ENCODE results near the gene SMIM7.
A peak's percentile ranks its signal among the peaks of the same experiment; 100 is the strongest.

The SMIM7 gene

DNA sequence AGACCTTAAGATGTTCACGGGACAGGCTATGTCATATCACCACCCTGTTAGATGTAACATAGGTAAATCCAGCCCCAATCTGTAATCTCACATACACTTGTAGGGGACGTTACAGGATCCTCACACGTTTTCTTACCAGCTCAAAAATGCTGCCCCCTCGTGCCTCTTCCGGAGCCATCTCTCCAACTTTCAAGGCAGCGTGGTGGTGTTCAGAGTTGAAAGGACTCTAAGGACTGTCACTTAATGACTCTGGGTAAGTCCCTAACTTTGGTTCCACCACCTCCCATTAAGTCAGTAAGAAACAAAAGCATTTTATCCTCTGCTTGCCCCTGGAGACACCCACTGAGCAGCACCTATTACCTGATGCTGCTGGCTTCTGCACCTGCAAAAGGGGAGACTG is 36.4 kb downstream of the SMIM7 start:
- no peak overlapping the region for H3K4me3 ChIP-seq (ENCODE audit: low read length)
- TF ChIP-seq, protein P1, sequence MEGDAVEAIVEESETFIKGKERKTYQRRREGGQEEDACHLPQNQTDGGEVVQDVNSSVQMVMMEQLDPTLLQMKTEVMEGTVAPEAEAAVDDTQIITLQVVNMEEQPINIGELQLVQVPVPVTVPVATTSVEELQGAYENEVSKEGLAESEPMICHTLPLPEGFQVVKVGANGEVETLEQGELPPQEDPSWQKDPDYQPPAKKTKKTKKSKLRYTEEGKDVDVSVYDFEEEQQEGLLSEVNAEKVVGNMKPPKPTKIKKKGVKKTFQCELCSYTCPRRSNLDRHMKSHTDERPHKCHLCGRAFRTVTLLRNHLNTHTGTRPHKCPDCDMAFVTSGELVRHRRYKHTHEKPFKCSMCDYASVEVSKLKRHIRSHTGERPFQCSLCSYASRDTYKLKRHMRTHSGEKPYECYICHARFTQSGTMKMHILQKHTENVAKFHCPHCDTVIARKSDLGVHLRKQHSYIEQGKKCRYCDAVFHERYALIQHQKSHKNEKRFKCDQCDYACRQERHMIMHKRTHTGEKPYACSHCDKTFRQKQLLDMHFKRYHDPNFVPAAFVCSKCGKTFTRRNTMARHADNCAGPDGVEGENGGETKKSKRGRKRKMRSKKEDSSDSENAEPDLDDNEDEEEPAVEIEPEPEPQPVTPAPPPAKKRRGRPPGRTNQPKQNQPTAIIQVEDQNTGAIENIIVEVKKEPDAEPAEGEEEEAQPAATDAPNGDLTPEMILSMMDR (conservative IDR thresholded peaks at IDR 0.05; ENCODE audit: low read depth, low read length) = no peak
- no peak for DNase-seq (ENCODE audit: low read depth)

GRCh38 chr19:16623066-16623465 is 36.9 kb downstream of the SMIM7 start:
- no peak for DNase-seq (ENCODE audit: low read depth)
- TF ChIP-seq, protein P1 (conservative IDR thresholded peaks at IDR 0.05; ENCODE audit: low read depth, low read length) = no peak
- no peak overlapping the region for H3K4me3 ChIP-seq (ENCODE audit: low read length)

DNA sequence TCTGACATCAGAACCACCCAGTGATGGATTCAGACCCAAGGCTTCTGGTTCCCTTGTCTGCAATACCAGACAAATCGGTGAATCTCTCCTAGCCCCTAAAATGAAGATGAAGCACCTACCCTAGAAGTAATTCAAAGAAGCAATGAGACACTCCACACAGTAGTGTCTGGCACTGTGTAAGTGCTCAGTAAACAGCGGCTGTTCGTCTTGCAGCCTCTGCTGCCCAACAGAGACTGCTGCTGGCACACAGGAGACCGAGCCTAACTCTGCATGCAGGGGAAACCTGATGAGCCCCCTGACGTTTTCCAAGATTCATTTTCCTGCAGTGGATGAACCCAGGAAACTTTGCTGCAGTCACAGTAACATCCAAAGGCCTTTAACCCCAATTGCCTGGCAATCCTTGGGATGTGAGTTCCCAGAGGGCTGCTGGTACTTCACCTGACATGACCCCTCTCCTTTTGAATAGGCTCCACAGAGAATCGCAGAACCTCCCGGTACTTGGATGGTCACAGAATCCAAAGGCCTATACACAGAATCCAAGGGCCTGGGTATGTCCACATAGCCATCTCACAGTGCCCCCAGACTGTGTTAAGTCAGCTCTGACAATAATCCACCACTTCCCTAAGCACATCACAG is 38.7 kb downstream of the SMIM7 start:
- TF ChIP-seq, protein P1 (conservative IDR thresholded peaks at IDR 0.05; ENCODE audit: low read depth, low read length) = no peak
- no peak for DNase-seq (ENCODE audit: low read depth)

DNA sequence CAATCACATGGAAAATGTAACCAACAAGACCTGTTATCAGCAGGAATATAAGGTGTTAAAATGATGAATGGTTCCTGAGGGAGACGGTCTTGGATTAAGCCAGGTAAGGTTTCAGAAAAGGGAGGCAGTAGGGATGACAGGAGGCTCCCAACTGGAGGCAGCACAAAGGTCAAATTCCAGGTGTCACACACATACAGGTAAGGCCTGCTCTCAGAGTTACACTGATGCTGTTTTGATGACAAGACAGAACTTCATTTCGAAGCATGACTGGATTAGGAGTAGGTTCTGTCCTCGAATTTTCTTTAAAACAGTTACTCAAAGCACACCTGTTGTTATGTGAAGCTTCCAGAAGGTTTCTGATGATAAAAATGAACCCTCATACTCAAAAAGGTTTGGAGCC is 39.4 kb downstream of the SMIM7 start:
- no peak for DNase-seq (ENCODE audit: low read depth)
- H3K4me3 ChIP-seq (ENCODE audit: low read length) = no peak overlapping the region
- TF ChIP-seq, protein P1 (conservative IDR thresholded peaks at IDR 0.05; ENCODE audit: low read depth, low read length) = no peak

More for the DNA sequence above, 38.7 kb downstream of the SMIM7 start:
- H3K4me3 ChIP-seq (ENCODE audit: low read length) = no peak overlapping the region

GRCh38 chr19:16620018-16620417 is 39.9 kb downstream of the SMIM7 start:
- H3K4me3 ChIP-seq (ENCODE audit: low read length) = no peak overlapping the region
- TF ChIP-seq, protein P1 (conservative IDR thresholded peaks at IDR 0.05; ENCODE audit: low read depth, low read length) = no peak
- DNase-seq (ENCODE audit: low read depth) = no peak

- no peak for DNase-seq (ENCODE audit: low read depth)
- TF ChIP-seq, protein P1 (conservative IDR thresholded peaks at IDR 0.05; ENCODE audit: low read depth, low read length) = peak; percentile 1
- H3K4me3 ChIP-seq (ENCODE audit: low read length) = no peak overlapping the region
Observed at GRCh38 chr19:16619457-16619856, 40.5 kb downstream of the SMIM7 start.

DNA sequence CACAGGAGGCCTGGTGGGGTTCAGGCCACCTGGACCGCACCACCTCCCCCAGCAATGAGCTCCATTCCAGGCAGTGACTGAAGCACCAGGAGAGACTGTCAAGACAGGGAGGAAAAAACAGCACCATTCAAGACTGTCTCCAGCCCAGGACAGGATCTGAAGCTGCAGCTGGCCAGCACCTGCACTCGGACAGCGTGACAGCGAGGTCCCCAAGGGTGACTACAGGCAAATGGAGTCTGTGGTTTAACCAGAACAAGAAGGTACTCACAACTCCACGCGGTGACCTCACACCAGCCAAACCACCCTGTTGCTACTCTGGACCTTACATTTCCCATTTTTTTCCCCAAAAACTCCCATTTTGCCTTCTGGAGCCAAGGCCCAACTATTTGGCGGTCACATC is 41.7 kb downstream of the SMIM7 start:
- no peak overlapping the region for H3K4me3 ChIP-seq (ENCODE audit: low read length)
- TF ChIP-seq, protein P1 (conservative IDR thresholded peaks at IDR 0.05; ENCODE audit: low read depth, low read length) = no peak
- DNase-seq (ENCODE audit: low read depth) = no peak
